Measurements from ENCODE around the gene ALKBH5.

The ALKBH5 gene

GRCh38 chr17:18226284-18226945 lies 42.8 kb downstream of the ALKBH5 start (continued):
- TF ChIP-seq ZBTB8A (tag by site-specific recombination; IDR thresholded peaks at IDR 0.05) (peak; percentile 34; the same call in 1 of the 2 replicates), KLF17 (tag by site-specific recombination; IDR thresholded peaks at IDR 0.05) (peak; percentile 8; the same call in 1 of the 2 replicates), ZNF623 (tag by site-specific recombination; IDR thresholded peaks at IDR 0.05) (no peak; the same call in 1 of the 2 replicates), ZNF169 (tag by site-specific recombination; IDR thresholded peaks at IDR 0.05) (no peak), REST (tag by site-specific recombination; IDR thresholded peaks at IDR 0.05) (no peak)

- POLR2A ChIA-PET, result no interaction called here
Observed at GRCh38 chr17:18227635-18228034, 44.0 kb downstream of the ALKBH5 start.

More at GRCh38 chr17:18227635-18228034, 44.0 kb downstream of the ALKBH5 start:
- no peak for TF ChIP-seq ZNF629 (tag by site-specific recombination; IDR thresholded peaks at IDR 0.05)
- no peak for TF ChIP-seq ZNF112 (tag by site-specific recombination; IDR thresholded peaks at IDR 0.05)
- TF ChIP-seq TRIM28 (IDR thresholded peaks at IDR 0.05; ENCODE audit: borderline replicate concordance, low read length), result no peak
- TF ChIP-seq ZNF2 (tag by site-specific recombination; IDR thresholded peaks at IDR 0.05), result no peak
- TF ChIP-seq OVOL3 (tag by site-specific recombination; IDR thresholded peaks at IDR 0.05), result no peak
- no peak for TF ChIP-seq ZNF585B (tag by site-specific recombination; IDR thresholded peaks at IDR 0.05)
- TF ChIP-seq ZNF148 (tag by site-specific recombination; IDR thresholded peaks at IDR 0.05; ENCODE audit: borderline replicate concordance), result no peak
- no peak for TF ChIP-seq KLF1 (tag by site-specific recombination; IDR thresholded peaks at IDR 0.05)
- TF ChIP-seq ZNF521 (tag by site-specific recombination; IDR thresholded peaks at IDR 0.05), result no peak
- no peak for TF ChIP-seq ZNF560 (tag by site-specific recombination; IDR thresholded peaks at IDR 0.05; ENCODE audit: borderline replicate concordance)
- no peak for TF ChIP-seq MEIS1 (CRISPR knock-in tag; IDR thresholded peaks at IDR 0.05; ENCODE audit: borderline replicate concordance)
- TF ChIP-seq SETDB1 (IDR thresholded peaks at IDR 0.05; ENCODE audit: insufficient read length, low read length), result no peak
- TF ChIP-seq ZNF510 (tag by site-specific recombination; IDR thresholded peaks at IDR 0.05; ENCODE audit: insufficient replicate concordance), result no peak
- no peak for TF ChIP-seq BCL11B (tag by site-specific recombination; IDR thresholded peaks at IDR 0.05; ENCODE audit: low read depth)
- no peak for TF ChIP-seq ZNF670 (tag by site-specific recombination; IDR thresholded peaks at IDR 0.05; ENCODE audit: low read depth)
- TF ChIP-seq ZFP69B (tag by site-specific recombination; IDR thresholded peaks at IDR 0.05), result no peak
- TF ChIP-seq ZBTB44 (tag by site-specific recombination; IDR thresholded peaks at IDR 0.05), result no peak
- no peak for TF ChIP-seq ZNF214 (tag by site-specific recombination; IDR thresholded peaks at IDR 0.05; ENCODE audit: borderline replicate concordance)
- TF ChIP-seq ZNF555 (tag by site-specific recombination; conservative IDR thresholded peaks at IDR 0.05), result no peak
- Histone ChIP-seq H3K4me1 (ENCODE audit: control insufficient read depth, insufficient read depth, low read length) (peaks cover 4% of the 10 kb centered on the region; the same call in 1 of the 2 replicates), H3K36me3 (ENCODE audit: control insufficient read depth in 2 of 2, insufficient read depth in 1 of 2, low read length in 2 of 2) (peaks cover 0 to 16% of the 10 kb centered on the region in 2 experiments; a peak in 2 of 3 replicates), H3K4me3 (ENCODE audit: low read depth, low read length) (no peak overlapping the region), H3K27ac (ENCODE audit: extremely low read depth, low read depth, low read length) (no peak overlapping the region), H3K9me3 (ENCODE audit: control insufficient read depth, insufficient read depth, low read depth, low read length) (no peaks in the 10 kb centered on the region)
- CTCF ChIA-PET, result no interaction called here

Data from HEK293 (cell line).